Fibroblast of lung (primary cell): Measurements from ENCODE around the gene FAM193A.

Experiments used
- CTCF ChIP-seq, 2 donors: IDR thresholded peaks in 1 of 2; conservative IDR thresholded peaks in 1 of 2; 1 replicate in 1 of 2; 2 replicates in 1 of 2; pipeline ENCODE4 v1.5.1; 2011 to 2012; ENCODE audit warnings: low read length in 2 of 2, control low read depth in 1 of 2, inconsistent platforms in 1 of 2, low read depth in 1 of 2, mild to moderate bottlenecking in 1 of 2
- EZH2 ChIP-seq: IDR thresholded peaks from 2 replicates; pipeline ENCODE4 v1.5.1; 2012; ENCODE audit warnings: low read length, control low read depth, mild to moderate bottlenecking; ENCODE audit errors: missing control alignments

GRCh38 chr4:2685541-2685940, 149.1 kb downstream of the FAM193A start:
- no peak for TF ChIP-seq EZH2
- no peak for TF ChIP-seq CTCF (conservative IDR thresholded peaks at IDR 0.05 in 1 of 2, IDR thresholded peaks at IDR 0.05 in 1 of 2; ENCODE audit: low read depth in 1 of 2, low read length in 2 of 2)
